ENCODE measurements around the gene SARS1. TPM values are rescaled to one million over a fixed set of nuclear protein-coding genes. Genes with fewer than 3 reads are reported as not detected.

Gene SARS1
- total RNA-seq, 1 donor from 2014 or later = 118 TPM

GRCh38 chr1:109246141-109246551 lies 32.4 kb downstream of the SARS1 start:
- H3K4me1 ChIP-seq = peaks cover 28% of the 10 kb centered on the region
- no peak overlapping the region for H3K9ac ChIP-seq
- Mint-ChIP-seq H3K27me3 (ENCODE audit: insufficient read depth, low read depth) (peaks cover 13% of the 10 kb centered on the region), H3K36me3 (peaks cover 9% of the 10 kb centered on the region), H3K4me1 (peaks cover 32% of the 10 kb centered on the region), H3K9me3 (peaks cover 7% of the 10 kb centered on the region), H3K27ac (no peak overlapping the region), H3K4me3 (no peak overlapping the region)
- DNase-seq (ENCODE audit: low spot score) = no peak
- H3K4me2 ChIP-seq = no peak overlapping the region
- H3K27me3 ChIP-seq = peaks cover 8% of the 10 kb centered on the region
- no peak overlapping the region for H3K4me3 ChIP-seq
- no peak overlapping the region for H2AFZ ChIP-seq (replicated peaks)
- H3K36me3 ChIP-seq = no peaks in the 10 kb centered on the region
- TF ChIP-seq CTCF (IDR thresholded peaks at IDR 0.05) (no peak), EZH2 (IDR thresholded peaks at IDR 0.05) (no peak), EZH2phosphoT487 (IDR thresholded peaks at IDR 0.05) (no peak)
- H3K9me3 ChIP-seq (ENCODE audit: low read depth) = no peaks in the 10 kb centered on the region
- H3K27ac ChIP-seq = no peak overlapping the region
- peaks cover 16% of the 10 kb centered on the region for H3K79me2 ChIP-seq (ENCODE audit: low read depth)
- H4K20me1 ChIP-seq (ENCODE audit: low read depth) = no peaks in the 10 kb centered on the region
- peaks cover 19% of the 10 kb centered on the region for H3F3A ChIP-seq (ENCODE audit: low read depth)

- Histone ChIP-seq H3K36me3 (no peaks in the 10 kb centered on the region), H4K20me1 (ENCODE audit: low read depth) (peaks cover 4% of the 10 kb centered on the region), H3K4me3 (no peak overlapping the region), H3K27me3 (peaks cover 8% of the 10 kb centered on the region), H3K4me1 (peaks cover 14% of the 10 kb centered on the region), H3K9me3 (ENCODE audit: low read depth) (no peaks in the 10 kb centered on the region), H3K27ac (no peak overlapping the region), H3K79me2 (ENCODE audit: low read depth) (peaks cover 31% of the 10 kb centered on the region), H2AFZ (replicated peaks) (no peak overlapping the region), H3K9ac (no peak overlapping the region), H3F3A (ENCODE audit: low read depth) (peaks cover 13% of the 10 kb centered on the region), H3K4me2 (no peak overlapping the region)
- DNase-seq (ENCODE audit: low spot score) = no peak
- Mint-ChIP-seq H3K4me3 (no peak overlapping the region), H3K27ac (no peak overlapping the region), H3K9me3 (peaks cover 22% of the 10 kb centered on the region), H3K27me3 (ENCODE audit: insufficient read depth, low read depth) (peaks cover 13% of the 10 kb centered on the region), H3K4me1 (peaks cover 29% of the 10 kb centered on the region), H3K36me3 (peaks cover 24% of the 10 kb centered on the region)
- TF ChIP-seq CTCF (IDR thresholded peaks at IDR 0.05) (no peak), EZH2phosphoT487 (IDR thresholded peaks at IDR 0.05) (no peak), EZH2 (IDR thresholded peaks at IDR 0.05) (no peak)
These were observed 34.0 kb downstream of the SARS1 start for GRCh38 chr1:109247401-109248365.

- H3K27ac Mint-ChIP-seq = no peak overlapping the region
- Histone ChIP-seq H3K9ac (no peak overlapping the region), H3K4me1 (peaks cover 19% of the 10 kb centered on the region), H3K27me3 (peaks cover 8% of the 10 kb centered on the region), H4K20me1 (ENCODE audit: low read depth) (peaks cover 4% of the 10 kb centered on the region), H3K4me2 (no peak overlapping the region), H3F3A (ENCODE audit: low read depth) (peaks cover 20% of the 10 kb centered on the region), H2AFZ (replicated peaks) (peak overlapping the region; percentile 92), H3K27ac (no peak overlapping the region), H3K9me3 (ENCODE audit: low read depth) (no peaks in the 10 kb centered on the region), H3K36me3 (no peaks in the 10 kb centered on the region), H3K79me2 (ENCODE audit: low read depth) (peaks cover 39% of the 10 kb centered on the region), H3K4me3 (no peak overlapping the region)
- H3K36me3 Mint-ChIP-seq = peaks cover 27% of the 10 kb centered on the region
- no peak overlapping the region for H3K4me3 Mint-ChIP-seq
- no peak for TF ChIP-seq CTCF (IDR thresholded peaks at IDR 0.05)
- no peak for TF ChIP-seq EZH2 (IDR thresholded peaks at IDR 0.05)
- TF ChIP-seq EZH2phosphoT487 (IDR thresholded peaks at IDR 0.05) = no peak
- no peak for DNase-seq (ENCODE audit: low spot score)
- peaks cover 23% of the 10 kb centered on the region for H3K9me3 Mint-ChIP-seq
- H3K27me3 Mint-ChIP-seq (ENCODE audit: insufficient read depth, low read depth) = peaks cover 14% of the 10 kb centered on the region
- H3K4me1 Mint-ChIP-seq = peaks cover 31% of the 10 kb centered on the region
These were observed 34.7 kb downstream of the SARS1 start for GRCh38 chr1:109248444-109248796.

Measured in neural progenitor cell (in vitro differentiated cells).